Breast epithelium (tissue), 4 donors: Measurements from ENCODE around the gene GALK1. TPM values are rescaled to one million over a fixed set of nuclear protein-coding genes. Genes with fewer than 3 reads are reported as not detected.

Source experiments
- DNase-seq, 2 donors: peaks; one replicate each; pipeline ENCODE4 v3.0.0-alpha.2; 2019; ENCODE audit warnings: low spot score in 2 of 2
- H3K27ac ChIP-seq, 2 donors: fragments of 200-600 bp; sonication (generic) in 1 of 2; one replicate each; pipeline ENCODE4 v1.5.1; 2016 to 2019; ENCODE audit warnings: mild to moderate bottlenecking in 1 of 2
- H3K27me3 ChIP-seq, 2 donors: fragments of 200-600 bp; sonication (generic) in 1 of 2; one replicate each; pipeline versions ENCODE4 v1.5.1 to v1.6.0; 2017 to 2019; ENCODE audit warnings: control low read depth in 1 of 2, mild to moderate bottlenecking in 1 of 2
- H3K36me3 ChIP-seq: fragments of 200-600 bp; one replicate; pipeline ENCODE4 v1.5.1; 2019
- H3K4me1 ChIP-seq, 2 donors: fragments of 200-600 bp; sonication (generic); one replicate each; pipeline ENCODE4 v1.5.1; 2016 to 2019; ENCODE audit warnings: control low read depth in 1 of 2
- H3K4me3 ChIP-seq, 3 donors: fragments of 200-600 bp; sonication (generic); 1 replicate in 2 of 3; 2 replicates in 1 of 3; pipeline ENCODE4 v1.5.1; 2016 to 2019; ENCODE audit warnings: mild to moderate bottlenecking in 3 of 3, moderate library complexity in 2 of 3
- H3K9me3 ChIP-seq, 2 donors: fragments of 200-600 bp; sonication (generic) in 1 of 2; one replicate each; pipeline ENCODE4 v1.5.1; 2016 to 2019; ENCODE audit warnings: control low read depth in 1 of 2
- CTCF ChIP-seq, 3 donors: fragments of 450-650 bp; IDR thresholded peaks; one replicate each; pipeline ENCODE4 v1.5.1; 2016 to 2017; ENCODE audit warnings: antibody characterized with exemption in 3 of 3, mild to moderate bottlenecking in 3 of 3, moderate library complexity in 3 of 3
- POLR2A ChIP-seq: fragments of 450-650 bp; IDR thresholded peaks from one replicate; pipeline ENCODE4 v1.6.1; 2016; ENCODE audit warnings: antibody characterized with exemption, mild to moderate bottlenecking, moderate library complexity
- POLR2AphosphoS5 ChIP-seq, 3 donors: sonication (generic); formaldehyde crosslinking; IDR thresholded peaks; one replicate each; pipeline ENCODE4 v1.6.1; 2017; ENCODE audit warnings: antibody characterized with exemption in 3 of 3
- intact Hi-C: fragments of 100-400 bp; cut with DNase I; formaldehyde crosslinking; loops from one replicate; pipeline ENCODE4 v1.15.1; 2023; ENCODE audit warnings: low total_unique reads
- total RNA-seq, 3 donors: library from RNA; depleted of rRNA; stranded (reverse); fragments of >200 nt; gene quantifications; one replicate each; pipeline ENCODE4 v1.1.0, GENCODE V29; 2016

Gene GALK1
- total RNA-seq, 3 donors from 2014 or later = 21.9 to 32.1 (median 24.9) TPM

- intact Hi-C loops = no loop called here
- H3K4me1 ChIP-seq = peaks cover 0 to 5% of the 10 kb centered on the region in 2 donors
- no peak for DNase-seq
- H3K9me3 ChIP-seq = no peaks in the 10 kb centered on the region
- TF ChIP-seq POLR2A (no peak), POLR2AphosphoS5 (IDR thresholded peaks at IDR 0.05) (no peak), CTCF (IDR thresholded peaks at IDR 0.05) (no peak)
- H3K4me3 ChIP-seq = no peak overlapping the region
- H3K27ac ChIP-seq = no peak overlapping the region
- peaks cover 5% of the 10 kb centered on the region for H3K36me3 ChIP-seq
- no peaks in the 10 kb centered on the region for H3K27me3 ChIP-seq
Measured at GRCh38 chr17:75751676-75752404, 13.2 kb downstream of the GALK1 start.

DNA sequence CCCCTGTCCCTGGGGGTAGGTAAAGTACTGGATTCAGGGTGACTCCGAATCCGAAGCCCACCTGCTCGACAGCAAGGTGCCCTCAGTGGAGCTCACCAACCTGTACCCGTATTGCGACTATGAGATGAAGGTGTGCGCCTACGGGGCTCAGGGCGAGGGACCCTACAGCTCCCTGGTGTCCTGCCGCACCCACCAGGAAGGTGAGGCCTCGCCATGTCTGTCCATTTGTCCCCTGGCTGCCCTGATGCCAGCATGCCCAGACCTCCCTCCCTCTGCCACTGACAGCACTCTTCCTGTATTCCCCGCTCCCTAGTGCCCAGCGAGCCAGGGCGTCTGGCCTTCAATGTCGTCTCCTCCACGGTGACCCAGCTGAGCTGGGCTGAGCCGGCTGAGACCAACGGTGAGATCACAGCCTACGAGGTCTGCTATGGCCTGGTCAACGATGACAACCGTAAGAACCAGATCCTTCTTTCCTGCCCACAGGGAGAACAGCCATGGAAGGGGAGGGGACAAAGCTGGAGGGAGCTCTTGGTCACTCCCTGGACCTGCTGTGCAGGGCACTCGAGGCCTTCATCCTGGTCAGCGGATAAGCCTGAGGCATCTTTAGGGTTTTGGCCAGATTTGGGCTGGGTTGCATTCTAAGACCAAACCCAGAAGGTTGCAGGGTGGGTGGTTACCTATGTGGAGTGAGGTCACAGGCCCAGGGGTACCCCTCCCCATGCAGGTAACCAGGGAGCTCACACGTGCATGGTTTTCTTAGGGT lies 14.2 kb downstream of the GALK1 start:
- Histone ChIP-seq H3K36me3 (peaks cover under 1% of the 10 kb centered on the region), H3K27ac (peak overlapping the region in 1 of 2 donors; percentile 45), H3K9me3 (no peaks in the 10 kb centered on the region), H3K4me3 (no peak overlapping the region), H3K27me3 (no peaks in the 10 kb centered on the region), H3K4me1 (peaks cover 0 to 5% of the 10 kb centered on the region in 2 donors)
- TF ChIP-seq CTCF (IDR thresholded peaks at IDR 0.05) = no peak
- no peak for TF ChIP-seq POLR2AphosphoS5 (IDR thresholded peaks at IDR 0.05)
- no peak for TF ChIP-seq POLR2A
- DNase-seq = no peak
- intact Hi-C loops = no loop called here

DNA sequence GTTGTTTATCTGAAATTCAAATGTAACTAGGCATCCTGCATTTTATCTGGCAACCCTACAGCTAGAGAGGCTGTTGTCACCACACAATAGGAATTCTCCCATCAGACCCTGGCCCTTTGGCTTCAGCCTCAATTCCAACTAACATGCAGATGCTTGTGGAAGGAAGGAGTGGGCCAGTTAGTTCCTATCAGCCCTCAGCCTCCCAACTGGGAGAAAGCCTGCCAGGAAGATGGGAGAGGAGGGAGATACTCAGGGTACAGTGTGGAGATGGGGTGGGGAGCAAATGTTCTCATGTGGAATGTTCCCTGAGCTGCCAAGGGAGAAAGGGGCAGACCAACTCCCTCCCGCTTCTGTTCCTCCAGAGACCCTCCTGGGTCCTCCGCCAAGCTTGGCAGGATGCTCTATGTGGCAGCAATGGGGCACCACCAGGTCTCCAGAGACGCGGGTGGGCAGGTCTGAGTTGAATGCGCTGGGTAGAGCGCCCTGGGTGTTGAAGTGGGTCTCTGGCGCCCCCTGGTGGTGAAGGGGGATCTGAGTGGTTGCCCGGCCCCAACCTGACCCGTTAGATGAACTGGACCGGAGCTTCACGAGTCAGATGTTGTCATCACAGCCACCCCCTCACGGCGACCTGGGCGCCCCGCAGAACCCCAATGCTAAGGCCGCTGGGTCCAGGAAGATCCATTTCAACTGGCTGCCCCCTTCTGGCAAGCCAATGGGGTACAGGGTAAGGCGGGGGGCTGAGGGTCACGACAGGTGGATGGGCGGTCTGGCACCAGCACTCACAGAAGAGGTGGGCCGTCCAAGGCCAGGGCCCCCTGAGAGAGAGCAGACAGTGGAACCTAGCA lies 15.2 kb downstream of the GALK1 start:
- no peaks in the 10 kb centered on the region for H3K9me3 ChIP-seq
- no peak for TF ChIP-seq POLR2A
- peak in 1 of 3 donors; percentile 49 for TF ChIP-seq POLR2AphosphoS5 (IDR thresholded peaks at IDR 0.05)
- peak; percentile 79 to 94 (median 91) for TF ChIP-seq CTCF (IDR thresholded peaks at IDR 0.05)
- peak overlapping the region in 1 of 3 donors; percentile 12 for H3K4me3 ChIP-seq
- DNase-seq = peak; percentile 71 to 91
- H3K36me3 ChIP-seq = no peaks in the 10 kb centered on the region
- intact Hi-C loops = loop anchor here (2.0 to 5.0 kb wide), 2 partner anchors 71 to 112 kb away; no protein-coding TSS in a partner anchor
- H3K27me3 ChIP-seq = no peaks in the 10 kb centered on the region
- H3K4me1 ChIP-seq = peaks cover 0 to 5% of the 10 kb centered on the region in 2 donors
- peak overlapping the region; percentile 6 to 45 for H3K27ac ChIP-seq

DNA sequence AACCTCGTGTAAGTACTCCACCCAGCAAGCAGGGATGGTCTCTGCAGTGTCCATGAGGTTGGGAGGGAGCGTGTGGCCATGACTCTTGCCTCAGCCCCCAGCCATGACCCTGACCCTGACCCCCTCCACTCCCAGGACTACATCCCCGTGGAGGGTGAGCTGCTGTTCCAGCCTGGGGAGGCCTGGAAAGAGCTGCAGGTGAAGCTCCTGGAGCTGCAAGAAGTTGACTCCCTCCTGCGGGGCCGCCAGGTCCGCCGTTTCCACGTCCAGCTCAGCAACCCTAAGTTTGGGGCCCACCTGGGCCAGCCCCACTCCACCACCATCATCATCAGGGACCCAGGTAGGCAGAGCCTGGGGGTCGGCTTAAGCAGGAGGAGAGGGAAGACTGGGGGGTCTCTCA lies 16.3 kb downstream of the GALK1 start:
- intact Hi-C loops = loop anchor here (2.0 to 5.0 kb wide), 2 partner anchors 70 to 111 kb away; no protein-coding TSS in a partner anchor
- no peak overlapping the region for H3K27ac ChIP-seq

More for the DNA sequence above, 16.3 kb downstream of the GALK1 start:
- Histone ChIP-seq H3K36me3 (no peaks in the 10 kb centered on the region), H3K9me3 (no peaks in the 10 kb centered on the region), H3K4me1 (peaks cover 0 to 5% of the 10 kb centered on the region in 2 donors), H3K4me3 (no peak overlapping the region), H3K27me3 (no peaks in the 10 kb centered on the region)
- DNase-seq = no peak
- TF ChIP-seq CTCF (IDR thresholded peaks at IDR 0.05) (no peak), POLR2A (no peak), POLR2AphosphoS5 (IDR thresholded peaks at IDR 0.05) (no peak)
